Measurements from ENCODE around the gene ARL15. TPM values are rescaled to one million over a fixed set of nuclear protein-coding genes. Genes with fewer than 3 reads are reported as not detected.

Gene ARL15
- total RNA-seq, 6 donors from 2014 or later: 6.7 to 36.4 (median 20.7) TPM

DNA sequence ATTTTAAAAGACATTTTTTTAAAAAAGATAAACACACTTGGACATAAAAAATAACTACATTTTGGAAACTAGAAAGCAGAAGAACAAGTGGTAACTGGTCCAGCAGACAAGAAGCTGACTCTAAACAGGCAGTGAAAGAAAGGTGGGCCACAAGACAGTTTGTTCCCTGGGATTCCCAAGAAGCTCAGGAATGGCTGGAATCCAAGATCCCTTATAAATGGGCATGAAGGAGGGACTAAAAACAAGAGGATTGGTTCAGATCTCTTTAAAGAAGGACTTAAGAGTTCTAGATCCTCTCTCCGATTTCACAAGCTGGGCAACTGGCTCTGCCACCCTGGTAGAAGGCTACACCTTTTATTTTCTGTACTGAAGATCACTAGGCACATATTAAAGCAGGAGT, 102.8 kb downstream of the ARL15 start:
- Histone ChIP-seq H3K27me3 (no peaks in the 10 kb centered on the region), H3K4me3 (no peak overlapping the region), H3K27ac (no peak overlapping the region), H3K9me3 (no peaks in the 10 kb centered on the region), H3K4me1 (no peaks in the 10 kb centered on the region), H3K36me3 (no peaks in the 10 kb centered on the region)
- TF ChIP-seq EP300 (IDR thresholded peaks at IDR 0.05) (no peak), POLR2AphosphoS5 (IDR thresholded peaks at IDR 0.05) (no peak)
- DNase-seq: no peak
- ATAC-seq (ENCODE audit: low FRiP score in 2 of 2): no peak
- WGBS, 2 donors: 90 to 94% methylated on average over 1 of the region's 1 CpG

DNA sequence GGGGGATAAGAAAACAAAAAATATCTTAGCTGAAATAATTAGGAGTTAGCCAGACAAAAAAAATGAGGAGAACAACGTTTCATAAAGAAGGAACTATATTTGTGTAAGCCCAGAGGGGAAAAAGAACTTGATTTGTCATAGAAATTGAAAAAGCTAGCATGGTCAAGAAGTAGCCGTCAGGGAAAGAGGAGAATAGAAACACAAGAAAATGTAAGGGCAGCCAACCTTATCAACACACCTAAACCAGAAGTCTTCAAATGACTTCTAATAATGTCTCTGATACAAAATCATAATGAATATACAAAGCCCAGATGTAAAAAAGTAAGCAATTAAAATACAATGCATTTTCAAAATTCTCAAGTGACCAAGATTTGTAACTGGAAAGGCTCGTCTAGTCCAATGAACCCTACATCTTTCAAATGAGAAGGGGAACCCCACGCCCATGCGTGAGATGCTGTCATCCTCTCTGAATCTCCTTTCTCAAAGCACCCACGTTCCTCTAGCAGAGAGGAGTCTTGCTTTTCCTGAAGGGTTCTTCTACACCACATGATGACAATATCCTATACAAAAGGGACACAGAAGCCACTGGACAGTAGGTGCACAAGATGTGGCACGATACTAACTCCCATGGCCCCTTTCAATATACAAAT, 103.7 kb downstream of the ARL15 start:
- Histone ChIP-seq H3K9me3 (peaks cover 0 to 4% (median 0%) of the 10 kb centered on the region in 4 donors), H3K4me1 (no peaks in the 10 kb centered on the region), H3K36me3 (no peaks in the 10 kb centered on the region), H3K27ac (no peak overlapping the region), H3K27me3 (no peaks in the 10 kb centered on the region), H3K4me3 (no peak overlapping the region)
- WGBS, 2 donors: 87 to 88% methylated on average over 7 of the region's 7 CpGs
- no peak for ATAC-seq (ENCODE audit: low FRiP score in 2 of 2)
- no peak for DNase-seq
- TF ChIP-seq POLR2AphosphoS5 (IDR thresholded peaks at IDR 0.05): no peak
- no peak for TF ChIP-seq POLR2A (IDR thresholded peaks at IDR 0.05)
- TF ChIP-seq, protein P1, sequence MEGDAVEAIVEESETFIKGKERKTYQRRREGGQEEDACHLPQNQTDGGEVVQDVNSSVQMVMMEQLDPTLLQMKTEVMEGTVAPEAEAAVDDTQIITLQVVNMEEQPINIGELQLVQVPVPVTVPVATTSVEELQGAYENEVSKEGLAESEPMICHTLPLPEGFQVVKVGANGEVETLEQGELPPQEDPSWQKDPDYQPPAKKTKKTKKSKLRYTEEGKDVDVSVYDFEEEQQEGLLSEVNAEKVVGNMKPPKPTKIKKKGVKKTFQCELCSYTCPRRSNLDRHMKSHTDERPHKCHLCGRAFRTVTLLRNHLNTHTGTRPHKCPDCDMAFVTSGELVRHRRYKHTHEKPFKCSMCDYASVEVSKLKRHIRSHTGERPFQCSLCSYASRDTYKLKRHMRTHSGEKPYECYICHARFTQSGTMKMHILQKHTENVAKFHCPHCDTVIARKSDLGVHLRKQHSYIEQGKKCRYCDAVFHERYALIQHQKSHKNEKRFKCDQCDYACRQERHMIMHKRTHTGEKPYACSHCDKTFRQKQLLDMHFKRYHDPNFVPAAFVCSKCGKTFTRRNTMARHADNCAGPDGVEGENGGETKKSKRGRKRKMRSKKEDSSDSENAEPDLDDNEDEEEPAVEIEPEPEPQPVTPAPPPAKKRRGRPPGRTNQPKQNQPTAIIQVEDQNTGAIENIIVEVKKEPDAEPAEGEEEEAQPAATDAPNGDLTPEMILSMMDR (IDR thresholded peaks at IDR 0.05): no peak
- TF ChIP-seq EP300 (IDR thresholded peaks at IDR 0.05): no peak

DNA sequence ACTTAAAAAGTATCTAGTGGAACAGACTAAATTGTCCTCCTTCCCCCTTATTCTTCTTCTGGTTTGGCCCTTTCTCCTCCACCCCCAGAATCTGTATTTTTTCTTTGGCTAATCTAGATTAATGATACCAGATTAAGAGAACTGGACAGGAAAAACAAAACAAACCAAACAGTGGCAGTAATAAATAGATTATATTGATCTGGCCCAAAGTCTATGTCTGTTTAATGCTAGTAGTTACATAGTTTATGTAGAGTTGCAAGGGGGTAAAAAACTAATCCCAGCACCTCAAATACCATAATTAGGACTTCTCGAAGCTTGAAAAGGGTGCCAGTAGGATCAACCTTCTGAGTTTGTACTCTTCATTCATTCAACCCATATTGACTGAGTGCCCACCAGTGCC, 104.5 kb downstream of the ARL15 start:
- Histone ChIP-seq H3K27me3 (no peaks in the 10 kb centered on the region), H3K36me3 (no peaks in the 10 kb centered on the region), H3K4me3 (no peak overlapping the region), H3K9me3 (peaks cover 0 to 4% (median 0%) of the 10 kb centered on the region in 4 donors), H3K27ac (no peak overlapping the region), H3K4me1 (no peaks in the 10 kb centered on the region)
- DNase-seq: no peak
- WGBS, 2 donors: 100% methylated on average over 1 of the region's 1 CpG
- TF ChIP-seq, protein P1 (IDR thresholded peaks at IDR 0.05): no peak
- TF ChIP-seq POLR2AphosphoS5 (IDR thresholded peaks at IDR 0.05) (no peak), POLR2A (IDR thresholded peaks at IDR 0.05) (no peak), EP300 (IDR thresholded peaks at IDR 0.05) (no peak)
- no peak for ATAC-seq (ENCODE audit: low FRiP score in 2 of 2)

DNA sequence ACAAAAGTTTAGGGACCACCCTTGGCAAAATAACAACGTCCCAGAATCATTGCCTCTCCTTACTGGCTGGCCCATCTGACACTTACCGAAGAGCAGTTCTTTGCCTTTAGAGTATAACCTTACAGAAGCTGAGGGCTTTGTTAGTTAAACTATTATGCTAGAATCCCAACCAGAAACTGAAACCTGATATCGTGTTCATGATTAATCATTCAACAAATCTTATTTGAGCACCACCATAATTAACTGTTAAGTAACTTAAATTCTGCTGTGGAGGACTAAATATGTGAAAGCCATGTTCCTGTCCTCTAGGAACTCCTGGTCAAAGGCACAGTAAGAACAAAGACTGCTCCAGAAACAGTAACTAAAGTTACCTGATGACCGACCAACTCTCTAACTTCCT, 104.9 kb downstream of the ARL15 start:
- 63 to 85% methylated on average over 4 of the region's 4 CpGs for WGBS, 2 donors

DNA sequence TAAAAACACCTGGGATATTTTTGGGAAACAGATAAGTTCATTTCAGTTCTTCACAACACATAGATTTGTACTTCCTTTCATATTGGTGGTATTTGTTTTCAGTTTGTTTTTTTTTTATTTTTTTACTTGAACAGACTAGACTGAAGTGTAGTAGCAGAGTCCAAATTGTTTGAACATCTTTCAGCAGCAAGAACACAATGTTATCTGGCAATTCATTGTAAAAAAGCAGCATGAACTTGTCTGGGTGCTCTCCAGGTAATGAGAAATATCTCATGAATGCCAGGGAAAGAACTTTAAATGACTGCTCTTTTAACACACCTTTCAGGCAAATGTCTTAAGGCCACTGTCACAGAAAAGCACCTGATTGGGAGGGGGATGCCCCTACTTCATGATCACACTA, 113.4 kb downstream of the ARL15 start:
- Histone ChIP-seq H3K9me3 (peaks cover 0 to under 1% (median 0%) of the 10 kb centered on the region in 4 donors), H3K27ac (no peak overlapping the region), H3K36me3 (no peaks in the 10 kb centered on the region), H3K27me3 (no peaks in the 10 kb centered on the region), H3K4me1 (peaks cover 0 to 4% (median 1%) of the 10 kb centered on the region in 4 donors), H3K4me3 (no peak overlapping the region)
- TF ChIP-seq POLR2A (IDR thresholded peaks at IDR 0.05) (no peak), EP300 (IDR thresholded peaks at IDR 0.05) (no peak), POLR2AphosphoS5 (IDR thresholded peaks at IDR 0.05) (no peak)
- TF ChIP-seq, protein P1 (IDR thresholded peaks at IDR 0.05): no peak
- ATAC-seq (ENCODE audit: low FRiP score in 2 of 2): no peak
- no peak for DNase-seq

More for the DNA sequence above, 104.9 kb downstream of the ARL15 start:
- H3K4me1 ChIP-seq: no peaks in the 10 kb centered on the region
- no peak overlapping the region for H3K27ac ChIP-seq
- no peak overlapping the region for H3K4me3 ChIP-seq
- H3K27me3 ChIP-seq: no peaks in the 10 kb centered on the region
- no peaks in the 10 kb centered on the region for H3K36me3 ChIP-seq
- no peak for ATAC-seq (ENCODE audit: low FRiP score in 2 of 2)
- TF ChIP-seq, protein P1 (IDR thresholded peaks at IDR 0.05): no peak
- no peak for TF ChIP-seq POLR2A (IDR thresholded peaks at IDR 0.05)
- no peak for TF ChIP-seq EP300 (IDR thresholded peaks at IDR 0.05)
- TF ChIP-seq POLR2AphosphoS5 (IDR thresholded peaks at IDR 0.05): no peak
- peaks cover 0 to 4% (median 0%) of the 10 kb centered on the region in 4 donors for H3K9me3 ChIP-seq
- DNase-seq: no peak

Measured in upper lobe of left lung (tissue), 6 donors.